H1 (cell line): Measurements from ENCODE around the gene PHC2. TPM values are rescaled to one million over a fixed set of nuclear protein-coding genes. Genes with fewer than 3 reads are reported as not detected.

Experiments used
- KDM5A ChIP-seq: fragments of 200-600 bp; IDR thresholded peaks from 2 replicates; pipeline ENCODE4 v1.7.1; 2012; ENCODE audit warnings: mild to moderate bottlenecking, low read length, inconsistent platforms, mixed read lengths
- RAD21 ChIP-seq, 2 experiments: IDR thresholded peaks in 1 of 2; conservative IDR thresholded peaks in 1 of 2; 2 replicates each; pipeline ENCODE4 v1.6.1; 2011; ENCODE audit warnings: low read depth in 2 of 2, low read length in 2 of 2, improper control_type of control experiment in 1 of 2, inconsistent platforms in 1 of 2, mild to moderate bottlenecking in 1 of 2, moderate library complexity in 1 of 2
- TAF7 ChIP-seq: optimal IDR thresholded peaks from 2 replicates; pipeline ENCODE3; 2011; ENCODE audit warnings: low read depth, mild to moderate bottlenecking, inconsistent platforms, low read length, moderate library complexity, borderline replicate concordance
- polyA plus RNA-seq, 7 experiments: library from polyadenylated mRNA; depleted of rRNA in 3 of 7; stranded (reverse) in 5 of 7; unstranded in 2 of 7; fragments of >200 nt in 5 of 7; fragments of 200-250 nt in 2 of 7; gene quantifications; 1 replicate in 5 of 7; 2 replicates in 1 of 7; 4 replicates in 1 of 7; pipeline versions ENCODE4 v1.2.1 to v1.2.3, GENCODE V29; 2011 to 2013; ENCODE audit warnings: missing spikeins in 2 of 7, mixed read lengths in 2 of 7
- total RNA-seq: library from RNA; stranded (reverse); fragmentation: NEBNext Ultra II Directional; extraction: Animal tissue kit (Norgen Biotek cat#: 25700); gene quantifications from 2 replicates; pipeline ENCODE4 v1.2.1, GENCODE V29; 2021

PHC2 gene
- total and polyA plus RNA-seq, 2 of the 8 experiments (the other 6 are each of a cell fraction or from before 2014, with no cell fraction given) = 5.6 to 14.2 TPM

DNA sequence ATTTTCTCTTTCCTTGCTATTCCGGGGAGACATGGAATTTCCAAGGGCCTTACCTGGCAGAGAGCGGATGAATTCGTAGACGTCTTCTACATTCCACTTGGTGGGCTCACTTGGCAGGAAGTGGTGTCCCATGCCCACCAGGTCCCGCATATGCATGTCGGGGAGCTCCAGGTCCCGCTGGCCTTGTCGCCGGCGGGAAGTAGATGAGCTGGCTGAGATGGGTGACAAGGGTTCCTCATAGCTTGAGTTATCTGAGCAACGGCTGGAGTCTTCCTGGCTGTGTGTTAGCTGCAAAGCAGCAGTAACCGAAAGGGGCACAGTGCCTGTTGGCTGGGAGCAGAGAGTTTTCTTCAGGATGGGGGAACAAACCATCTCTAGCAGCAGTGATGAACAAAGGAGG is 102.1 kb downstream of the PHC2 start (continued):
- no peak for TF ChIP-seq KDM5A
- no peak for TF ChIP-seq TAF7
- TF ChIP-seq RAD21 (IDR thresholded peaks at IDR 0.05 in 1 of 2, conservative IDR thresholded peaks at IDR 0.05 in 1 of 2; ENCODE audit: low read depth in 2 of 2, low read length in 2 of 2) = no peak
